GM06990 (cell line): Measurements from ENCODE around the gene FDCSP.
"Not testable (repeated sequence)": the region's sequence is repeated elsewhere in the genome, so short reads cannot be mapped to it uniquely, and the experiment has no call there.

Experiments used
- DNase-seq: peaks from one replicate; pipeline ENCODE4 v3.0.0-alpha.2; 2011; ENCODE audit not compliant: insufficient read length; ENCODE audit errors: extremely low read depth
- H3K27me3 ChIP-seq: replicated peaks from 2 replicates; pipeline ENCODE4 v1.6.0; 2011; ENCODE audit warnings: low read length; ENCODE audit not compliant: control insufficient read depth, insufficient read depth
- H3K36me3 ChIP-seq: 2 replicates; pipeline ENCODE4 v1.5.1; 2011; ENCODE audit warnings: low read length; ENCODE audit not compliant: control insufficient read depth, insufficient read depth
- H3K4me3 ChIP-seq: replicated peaks from 2 replicates; pipeline ENCODE4 v1.5.1; 2011; ENCODE audit warnings: low read depth, mild to moderate bottlenecking, control low read depth, low read length
- CTCF ChIP-seq: IDR thresholded peaks from 2 replicates; pipeline ENCODE4 v1.5.1; 2011; ENCODE audit warnings: low read length, control low read depth, mild to moderate bottlenecking, inconsistent platforms; ENCODE audit not compliant: insufficient read depth, poor library complexity, severe bottlenecking

FDCSP gene

GRCh38 chr4:70191647-70192046 is 34.3 kb upstream of the FDCSP start:
- DNase-seq: no peak
- Histone ChIP-seq H3K4me3 (no peak overlapping the region), H3K27me3 (no peaks in the 10 kb centered on the region), H3K36me3 (no peaks in the 10 kb centered on the region)
- TF ChIP-seq CTCF: no peak

- Histone ChIP-seq H3K27me3 (no peaks in the 10 kb centered on the region), H3K36me3 (no peaks in the 10 kb centered on the region), H3K4me3 (no peak overlapping the region)
- DNase-seq: no peak
- TF ChIP-seq CTCF: no peak
These were observed 33.0 kb upstream of the FDCSP start for GRCh38 chr4:70192895-70193294.

- no peak for DNase-seq
- Histone ChIP-seq H3K36me3 (no peaks in the 10 kb centered on the region), H3K4me3 (no peak within 1 kb of the TSS), H3K27me3 (no peaks in the 10 kb centered on the region)
- no peak for TF ChIP-seq CTCF
These were observed 30.5 kb upstream of the FDCSP start, which contains the start of gene ODAM for GRCh38 chr4:70195425-70195824. TSS of gene ODAM (plus strand) at chr4:70195725. CDS start at chr4:70196544, 819 bp downstream.

GRCh38 chr4:70196857-70197256 is 29.1 kb upstream of the FDCSP start:
- Histone ChIP-seq H3K36me3 (no peaks in the 10 kb centered on the region), H3K4me3 (no peak overlapping the region), H3K27me3 (no peaks in the 10 kb centered on the region)
- DNase-seq: no peak
- TF ChIP-seq CTCF: no peak

DNA sequence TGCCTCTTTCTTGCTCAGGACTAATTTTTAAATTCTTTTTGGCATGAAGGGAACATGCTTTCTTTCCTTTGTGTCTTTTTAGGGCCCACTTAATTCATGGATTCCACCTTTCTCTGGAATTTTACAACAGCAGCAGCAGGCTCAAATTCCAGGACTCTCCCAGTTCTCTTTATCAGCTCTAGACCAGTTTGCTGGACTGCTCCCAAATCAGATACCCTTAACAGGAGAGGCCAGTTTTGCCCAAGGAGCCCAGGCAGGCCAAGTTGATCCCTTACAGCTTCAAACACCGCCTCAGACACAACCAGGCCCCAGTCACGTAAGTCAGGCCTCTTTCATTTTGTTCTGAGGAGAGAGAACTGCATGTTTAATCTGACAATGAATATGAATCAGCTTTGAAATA is 28.1 kb upstream of the FDCSP start:
- Histone ChIP-seq H3K4me3 (no peak overlapping the region), H3K27me3 (no peaks in the 10 kb centered on the region), H3K36me3 (no peaks in the 10 kb centered on the region)
- DNase-seq: no peak
- no peak for TF ChIP-seq CTCF

GRCh38 chr4:70203601-70204000 is 22.3 kb upstream of the FDCSP start:
- H3K27me3 ChIP-seq: no peaks in the 10 kb centered on the region
- H3K4me3 ChIP-seq: no peak overlapping the region
- TF ChIP-seq CTCF: no peak
- no peaks in the 10 kb centered on the region for H3K36me3 ChIP-seq
- no peak for DNase-seq

DNA sequence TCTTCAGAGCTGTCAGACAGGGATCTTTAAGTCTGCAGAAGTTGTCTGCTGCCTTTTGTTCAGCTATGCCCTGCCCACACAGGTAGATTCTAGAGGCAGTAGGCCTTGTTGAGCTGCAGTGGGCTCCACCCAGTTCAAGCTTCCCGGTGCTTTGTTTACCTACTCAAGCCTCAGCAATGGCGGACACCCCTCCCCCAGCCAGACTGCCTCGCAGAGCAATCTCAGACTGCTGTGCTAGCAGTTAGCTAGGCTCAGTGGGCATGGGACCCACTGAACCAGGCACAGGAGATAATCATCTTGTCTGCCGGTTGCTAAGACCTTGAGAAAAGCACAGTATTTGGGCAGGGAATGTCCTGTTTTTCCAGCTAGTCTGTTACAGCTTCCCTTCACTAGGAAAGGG is 13.2 kb upstream of the FDCSP start:
- H3K36me3 ChIP-seq, H3K4me3 ChIP-seq, DNase-seq, H3K27me3 ChIP-seq: not testable (repeated sequence)

- not testable (repeated sequence) for H3K36me3 ChIP-seq, DNase-seq, H3K4me3 ChIP-seq, H3K27me3 ChIP-seq
These were observed 9.8 kb upstream of the FDCSP start for GRCh38 chr4:70216109-70216508.

- H3K4me3 ChIP-seq, H3K36me3 ChIP-seq, H3K27me3 ChIP-seq, DNase-seq: not testable (repeated sequence)
These were observed 9.4 kb upstream of the FDCSP start for GRCh38 chr4:70216550-70216949.
